HG02571 (cell line): ENCODE data around the gene PDK3.

Experiments used
- ATAC-seq: cut with Tn5 transposase; IDR thresholded peaks from one replicate; pipeline ENCODE4 v1.9.1; 2021; ENCODE audit warnings: mild to moderate bottlenecking, moderate library complexity; ENCODE audit not compliant: unreplicated experiment

PDK3 gene

GRCh38 chrX:24547961-24548360, 82.9 kb downstream of the PDK3 start:
- no peak for ATAC-seq

DNA sequence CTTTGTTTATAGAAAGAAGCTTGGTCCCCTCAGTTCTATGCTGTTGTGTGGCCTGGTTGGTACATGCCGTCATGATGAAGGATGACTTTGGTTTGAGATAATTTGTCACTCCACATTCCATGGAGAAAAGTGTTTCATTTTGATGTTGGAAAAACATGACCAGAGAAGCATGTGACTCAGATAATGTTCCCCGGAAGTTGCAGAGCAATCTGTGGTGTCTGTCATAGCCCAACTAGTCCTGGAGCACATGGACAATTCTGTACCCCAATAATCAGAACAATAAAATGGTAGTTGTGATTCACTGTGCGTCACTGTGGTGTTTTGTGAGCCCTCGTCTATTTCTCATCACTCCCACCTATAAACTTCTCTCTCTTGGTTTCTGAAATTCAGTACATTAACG, 85.1 kb downstream of the PDK3 start:
- no peak for ATAC-seq

DNA sequence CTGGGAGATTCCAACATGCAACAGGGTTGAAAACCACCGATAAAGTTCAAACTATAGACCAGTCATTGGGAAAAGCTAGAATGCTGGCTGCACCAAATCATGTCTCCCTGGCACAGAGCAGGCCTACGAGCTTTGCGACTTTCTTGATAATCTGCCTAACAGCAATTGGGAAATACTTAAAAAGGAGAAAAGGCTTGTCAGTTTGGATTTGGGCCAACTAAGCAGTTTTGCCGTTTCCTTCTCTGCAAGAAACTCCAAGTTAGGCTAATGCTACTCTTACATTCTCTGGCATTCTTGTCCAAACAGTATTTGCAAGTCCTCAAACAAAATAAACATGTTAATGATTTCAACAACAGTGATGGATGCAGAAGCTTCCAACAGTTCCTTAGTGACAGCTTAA, 87.9 kb downstream of the PDK3 start:
- ATAC-seq, result no peak

DNA sequence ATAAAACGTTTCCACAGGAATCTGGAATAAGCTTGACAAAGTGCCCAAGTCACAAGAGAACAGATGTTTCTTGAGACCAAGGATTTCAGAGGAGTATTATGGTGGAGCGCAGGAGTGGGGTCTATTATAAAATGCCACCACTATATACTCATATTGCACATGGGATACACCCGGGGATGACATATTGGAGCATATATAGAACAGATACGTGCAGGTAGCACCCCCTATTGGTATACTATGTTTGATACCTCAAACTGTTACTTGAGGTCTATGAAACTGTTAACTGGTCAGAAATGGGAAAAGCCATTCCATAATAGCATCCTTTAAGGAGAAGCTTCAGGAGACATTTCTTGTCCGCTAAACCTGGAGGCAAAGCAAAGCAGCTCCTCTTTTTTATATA, 96.0 kb downstream of the PDK3 start:
- no peak for ATAC-seq

DNA sequence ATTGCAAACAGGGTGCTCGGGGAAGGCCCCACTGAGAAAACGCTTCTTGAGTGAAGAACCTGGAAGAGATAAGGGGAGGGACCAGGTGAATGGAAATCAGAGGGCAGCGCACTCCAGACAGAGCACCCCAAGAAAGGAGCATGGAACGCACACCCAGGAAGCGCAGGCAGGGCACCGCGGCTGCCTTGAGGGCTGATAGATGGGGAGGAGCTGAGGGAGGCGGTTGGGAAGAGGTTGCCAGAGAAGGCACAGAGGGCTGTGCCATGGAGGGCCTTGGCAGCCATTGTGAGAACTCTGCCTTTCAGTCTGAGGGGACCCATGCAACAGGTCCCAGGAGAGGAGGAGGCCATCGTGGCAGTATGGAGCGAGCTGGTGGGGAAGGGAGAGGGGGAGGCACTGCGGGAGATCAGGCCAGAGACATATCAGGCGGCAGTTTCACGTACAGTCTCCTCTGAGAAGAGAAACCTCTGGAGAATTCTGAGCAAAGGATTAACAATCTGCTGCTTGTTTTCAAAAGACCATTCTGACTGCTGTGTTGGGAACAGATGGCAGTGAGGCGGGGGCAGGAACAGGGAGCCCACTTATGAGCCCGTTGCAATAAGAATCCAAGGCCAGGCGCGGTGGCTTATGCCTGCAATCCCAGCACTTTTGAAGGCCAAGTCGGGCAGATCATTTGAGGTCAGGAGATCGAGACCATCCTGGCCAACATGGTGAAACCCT, 98.4 kb downstream of the PDK3 start:
- no peak for ATAC-seq

DNA sequence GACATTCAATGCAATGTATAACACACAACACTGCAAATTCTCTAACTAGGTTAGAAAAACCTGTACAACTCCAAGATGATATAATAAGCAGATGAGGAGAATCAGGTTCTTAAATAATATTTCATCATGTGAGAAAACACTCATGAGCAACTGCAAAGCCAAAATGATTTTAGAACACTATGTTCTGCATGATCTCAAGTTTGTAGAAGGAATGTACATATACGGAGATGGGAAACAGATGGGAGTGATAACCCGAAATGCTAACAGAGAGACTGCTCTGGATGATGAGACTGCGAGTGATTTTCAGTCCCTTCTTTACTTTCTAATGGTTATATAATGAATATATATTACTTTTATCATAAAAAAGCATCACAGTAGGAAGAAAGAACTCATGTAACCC, 101.2 kb downstream of the PDK3 start:
- ATAC-seq, result no peak

- ATAC-seq, result no peak
Observed at GRCh38 chrX:24567169-24567568, 102.1 kb downstream of the PDK3 start.

DNA sequence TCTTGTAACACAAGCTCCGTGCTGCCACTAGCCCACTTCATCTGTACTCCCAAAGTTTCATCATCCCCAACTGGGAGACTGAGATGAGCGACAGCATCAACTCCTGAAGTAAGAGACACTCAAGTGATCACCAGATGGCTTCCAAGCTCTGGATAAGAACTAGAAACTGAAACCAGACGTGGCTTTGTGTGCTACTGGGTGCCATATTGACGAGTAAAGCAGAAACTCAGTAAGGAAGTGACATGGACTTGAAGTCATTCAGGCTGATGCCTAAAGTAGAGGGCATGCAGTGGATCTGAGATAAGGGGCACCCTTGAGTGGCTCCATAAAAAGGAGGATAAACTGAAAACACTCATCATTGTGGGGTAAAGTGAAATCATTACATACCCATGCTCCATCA, 109.7 kb downstream of the PDK3 start:
- ATAC-seq, result no peak

DNA sequence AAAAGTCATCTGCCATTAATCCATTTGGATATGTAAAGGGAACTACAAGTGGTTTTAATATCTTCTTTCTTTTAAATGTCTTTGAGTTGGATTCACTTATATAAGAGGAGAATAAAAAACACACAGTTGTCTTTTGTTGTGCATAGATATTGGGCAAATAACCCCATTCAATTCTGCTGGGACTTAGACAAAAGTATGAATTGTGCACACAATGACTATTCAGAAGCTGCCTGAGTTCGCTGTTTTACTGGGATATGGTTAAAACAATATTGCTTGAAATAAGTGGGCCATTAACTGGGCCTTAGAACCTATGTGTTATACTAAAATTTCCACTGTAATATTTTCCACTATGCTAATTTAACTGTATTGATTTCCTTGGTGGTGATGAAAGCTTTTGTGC, 110.4 kb downstream of the PDK3 start:
- no peak for ATAC-seq

- no peak for ATAC-seq
Observed at GRCh38 chrX:24577091-24577490, 112.0 kb downstream of the PDK3 start.
